ENCODE measurements around the gene MCF2L2.
"Not testable (repeated sequence)": the region's sequence is repeated elsewhere in the genome, so short reads cannot be mapped to it uniquely, and the experiment has no call there.

The MCF2L2 gene

GRCh38 chr3:183262875-183263378, 165.5 kb downstream of the MCF2L2 start:
- DNase-seq = no peak

DNA sequence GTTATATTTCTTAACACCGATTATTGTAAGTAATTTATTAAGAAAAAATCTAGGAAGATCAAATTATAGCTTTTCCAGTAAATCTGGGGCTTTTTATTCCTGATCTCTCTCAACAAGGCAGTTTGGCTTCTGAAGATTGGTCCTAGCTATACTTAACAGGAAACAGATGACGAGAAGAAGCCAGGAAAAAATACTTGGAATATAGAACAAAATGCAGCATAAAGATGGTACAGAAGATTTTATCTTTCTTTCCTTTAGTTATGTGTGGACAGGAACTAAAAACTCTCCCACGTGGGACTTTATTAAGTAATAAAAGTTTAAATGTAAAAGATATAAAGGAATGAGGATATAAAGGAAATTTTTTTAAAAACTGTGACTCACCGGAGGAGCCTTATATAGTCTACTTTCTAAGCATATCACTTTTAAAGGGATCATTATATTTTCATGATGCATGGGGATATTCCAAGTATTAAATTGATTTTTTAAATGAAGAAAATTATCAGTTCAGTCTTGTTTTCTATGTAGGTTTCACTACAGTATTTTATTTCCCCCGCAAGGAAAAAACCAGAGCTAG, 167.2 kb downstream of the MCF2L2 start:
- no peak for DNase-seq

GRCh38 chr3:183260167-183260904, 168.1 kb downstream of the MCF2L2 start:
- no peak for DNase-seq

DNA sequence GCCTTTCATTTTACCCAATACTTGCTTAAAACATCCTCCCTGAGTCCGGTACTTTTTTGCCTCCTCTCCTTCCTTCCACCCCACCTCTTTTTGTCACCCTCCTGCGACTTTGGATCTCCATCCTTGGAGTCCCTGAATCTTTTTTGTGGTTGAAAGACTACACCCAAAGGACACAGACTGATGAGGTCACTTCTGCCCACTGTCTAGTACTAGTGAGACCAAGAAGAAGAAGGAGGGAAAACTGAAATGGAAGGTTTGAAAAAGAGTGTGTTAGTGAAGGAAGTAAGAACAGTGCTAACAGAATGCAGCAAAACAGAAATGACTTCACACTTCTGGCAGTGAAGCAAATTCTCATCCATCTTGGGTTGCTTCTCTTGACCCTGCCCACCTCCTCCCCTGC, 168.8 kb downstream of the MCF2L2 start:
- no peak for DNase-seq

GRCh38 chr3:183259087-183259486, 169.3 kb downstream of the MCF2L2 start:
- no peak for DNase-seq

DNA sequence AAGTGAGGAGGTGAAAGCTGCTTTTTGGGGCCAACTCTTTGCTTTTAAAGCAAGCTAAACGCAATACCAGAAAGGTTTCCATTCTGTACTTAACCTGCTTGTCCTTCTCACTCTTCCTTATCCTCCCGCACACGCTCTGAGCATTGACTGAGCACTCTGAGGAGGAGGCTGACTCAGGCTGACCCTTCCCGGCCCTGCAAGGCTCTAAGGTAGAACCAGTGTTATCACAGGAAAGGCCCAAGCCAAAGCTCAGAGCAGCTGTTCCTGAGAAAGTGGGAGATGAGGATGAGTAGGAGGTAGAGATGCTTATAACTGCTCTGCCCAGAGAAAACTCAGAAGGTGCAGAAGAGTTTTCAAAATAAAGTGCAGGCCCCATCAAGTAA, 173.1 kb downstream of the MCF2L2 start:
- no peak for DNase-seq

DNA sequence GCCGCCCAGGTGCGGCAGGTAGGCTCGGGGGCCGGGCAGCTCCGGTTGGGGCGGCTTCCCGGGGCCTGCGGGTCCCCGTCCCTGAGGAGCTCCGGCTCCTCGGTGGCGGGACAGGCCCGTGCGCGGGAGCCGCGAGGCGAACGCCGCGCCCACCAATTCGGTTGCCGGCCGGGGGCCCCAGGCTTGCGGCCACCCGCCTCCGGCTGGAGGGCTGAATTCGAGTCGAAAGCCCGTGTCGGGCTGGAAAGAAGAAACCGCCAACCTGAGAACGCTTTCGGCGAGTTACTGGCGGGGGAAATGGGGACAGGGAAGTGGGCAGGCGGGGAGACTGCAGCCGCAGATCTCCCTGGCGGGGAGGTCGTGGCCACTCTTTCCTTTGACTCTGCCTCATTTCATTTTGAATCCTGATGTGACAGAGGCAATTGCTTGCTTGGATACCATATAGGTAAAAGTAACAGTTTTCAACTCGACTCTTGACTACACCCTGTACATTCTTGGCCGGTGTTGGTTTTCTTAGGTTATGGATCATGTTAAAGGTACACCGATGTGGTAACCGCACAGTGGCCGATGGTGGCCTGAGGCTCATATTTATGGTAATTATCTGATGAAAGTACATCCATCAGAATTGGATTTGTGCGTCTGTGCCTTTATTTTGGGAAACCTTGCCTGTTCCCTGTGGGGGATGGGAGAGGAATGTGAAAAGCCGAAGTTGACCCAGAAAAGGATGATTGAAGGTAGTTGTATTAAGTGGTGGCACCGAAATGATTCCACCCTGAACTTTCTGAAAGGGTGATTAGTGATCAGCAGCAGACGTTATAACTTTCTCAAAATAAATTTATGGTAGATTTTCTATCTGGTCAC, 173.7 kb downstream of the MCF2L2 start:
- no peak for DNase-seq

GRCh38 chr3:183253528-183254486, 174.6 kb downstream of the MCF2L2 start:
- no peak for DNase-seq

GRCh38 chr3:183252973-183253527, 175.4 kb downstream of the MCF2L2 start, which contains the start of gene B3GNT5:
TSS of gene B3GNT5 (plus strand) at chr3:183253253. CDS start at chr3:183269799, 16,546 bp downstream.
- peak; percentile 10 for DNase-seq

- DNase-seq = no peak
Measured at GRCh38 chr3:183252118-183252782, 176.2 kb downstream of the MCF2L2 start.

DNA sequence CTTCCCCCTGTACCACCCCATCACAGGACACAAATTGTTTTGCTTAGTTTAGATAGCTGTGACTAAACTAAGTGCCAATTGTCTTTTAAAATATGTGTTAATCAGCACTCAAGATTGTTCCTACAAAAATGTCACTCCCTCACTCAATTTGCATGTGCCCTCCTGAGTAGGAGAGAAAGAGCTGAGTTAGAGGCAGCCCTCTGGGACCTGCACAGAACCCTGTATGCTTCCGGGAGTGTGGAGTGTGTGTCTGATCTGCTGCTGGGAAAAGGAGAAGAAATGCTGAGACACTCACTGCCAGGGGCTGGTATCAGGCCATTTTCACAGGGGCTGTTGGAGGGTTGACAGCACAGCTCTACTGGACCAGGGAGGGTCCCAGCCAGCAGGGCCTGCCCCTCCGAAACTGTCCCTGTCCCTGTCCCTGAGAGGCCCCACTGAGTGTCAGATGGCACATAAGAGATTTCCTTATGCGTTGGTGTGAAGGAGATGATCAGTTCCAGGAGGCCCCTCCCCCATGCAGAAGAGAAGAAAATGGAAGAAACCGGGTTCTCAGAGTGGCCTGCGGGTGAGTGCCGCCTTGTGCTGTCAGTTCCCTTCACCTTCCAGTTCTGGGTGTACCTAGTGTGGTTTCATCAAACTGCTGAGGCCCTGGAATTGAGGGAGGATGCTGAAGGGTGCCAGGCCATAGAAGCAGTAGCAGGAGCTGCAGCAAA, 179.3 kb downstream of the MCF2L2 start:
- no peak for DNase-seq

DNA sequence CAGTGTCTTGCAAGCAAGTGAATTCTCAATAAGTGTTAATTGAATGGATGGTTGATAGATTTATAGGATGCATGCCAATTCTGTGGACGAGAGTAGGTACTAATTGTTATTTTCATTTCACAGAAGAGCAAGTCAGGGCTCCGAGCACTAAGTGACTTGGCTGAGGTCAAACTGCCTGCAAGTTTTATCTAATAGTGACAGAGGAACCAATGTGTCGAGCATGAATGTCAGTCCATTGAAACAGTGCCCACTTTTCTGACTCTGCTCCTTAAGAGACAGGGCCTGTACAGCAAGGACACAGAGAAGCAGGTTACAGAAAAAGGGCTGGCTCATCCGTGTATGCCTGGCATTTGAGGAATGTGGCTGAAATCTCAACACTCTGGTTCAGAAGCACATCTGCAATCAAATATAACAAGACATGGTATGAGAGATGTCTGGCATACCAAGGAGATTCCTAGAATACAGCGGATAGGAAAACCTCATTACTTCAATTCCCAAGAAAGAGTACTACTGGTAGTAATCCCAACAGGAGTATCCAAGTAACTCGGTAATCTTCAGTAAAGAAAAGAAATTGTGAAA, 181.3 kb downstream of the MCF2L2 start:
- no peak for DNase-seq

GRCh38 chr3:183244981-183245476, 183.4 kb downstream of the MCF2L2 start:
- DNase-seq = no peak

DNA sequence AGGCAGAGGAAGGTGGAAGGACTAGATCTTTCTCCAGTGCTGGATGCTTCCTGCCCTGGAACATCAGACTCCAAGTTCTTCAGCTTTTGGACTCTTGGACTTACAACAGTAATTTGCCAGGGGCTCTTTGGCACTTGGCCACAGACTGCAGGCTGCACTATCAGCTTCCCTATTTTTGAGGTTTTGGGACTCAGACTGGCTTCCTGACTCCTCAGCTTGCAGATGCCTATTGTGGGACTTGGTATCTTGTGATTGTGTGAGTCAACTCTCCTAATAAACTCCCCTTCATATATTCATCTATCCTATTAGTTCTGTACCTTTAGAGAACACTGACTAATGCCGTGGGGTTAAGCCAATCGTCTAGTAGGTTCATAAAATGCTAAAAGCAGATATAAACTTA, 184.2 kb downstream of the MCF2L2 start:
- no peak for DNase-seq

DNA sequence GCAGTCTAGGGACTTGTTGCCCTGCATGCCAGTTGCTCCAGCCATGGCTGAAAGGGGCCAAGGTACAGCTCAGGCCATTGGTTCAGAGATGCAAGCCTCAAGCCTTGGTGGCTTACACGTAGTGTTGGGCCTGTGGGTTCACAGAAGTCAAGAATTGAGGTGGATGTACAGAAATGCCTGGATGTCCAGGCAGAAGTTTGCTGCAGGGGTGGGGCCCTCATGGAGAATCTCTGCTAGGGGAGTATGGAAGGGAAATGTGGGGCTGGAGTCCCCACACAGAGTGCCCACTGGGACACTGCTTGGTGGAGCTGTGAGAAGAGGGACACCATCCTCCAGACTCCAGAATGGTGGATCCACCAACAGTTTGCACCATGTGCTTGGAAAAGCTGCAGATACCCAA, 186.0 kb downstream of the MCF2L2 start:
- DNase-seq = no peak

- DNase-seq = no peak
Measured at GRCh38 chr3:183239046-183239445, 189.4 kb downstream of the MCF2L2 start.

- DNase-seq = no peak
Measured at GRCh38 chr3:183233966-183234365, 194.5 kb downstream of the MCF2L2 start.

DNA sequence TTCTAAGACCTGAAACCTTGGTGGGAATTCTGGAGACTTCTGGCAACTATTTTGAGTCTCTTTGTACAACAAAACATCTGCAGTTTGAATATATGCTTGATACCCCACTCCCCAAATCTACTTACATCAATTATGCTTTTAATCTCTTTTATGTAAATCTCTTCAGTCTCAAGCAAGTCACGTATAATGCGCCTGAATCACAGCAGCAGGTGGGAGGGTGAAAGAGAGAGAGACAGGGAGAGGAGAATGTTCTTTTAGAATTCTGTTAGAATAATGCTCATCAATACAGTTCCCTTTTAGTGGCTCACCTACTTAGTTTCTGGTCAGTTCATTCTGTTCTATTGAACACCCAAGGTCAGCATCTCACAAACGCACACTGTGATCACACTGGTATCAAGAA, 197.6 kb downstream of the MCF2L2 start:
- no peak for DNase-seq

- DNase-seq = not testable (repeated sequence)
Measured at GRCh38 chr3:183230251-183230650, 198.2 kb downstream of the MCF2L2 start.

- no peak for DNase-seq
Measured at GRCh38 chr3:183229178-183229577, 199.2 kb downstream of the MCF2L2 start.
